H1 (cell line): ENCODE data around the gene SIGLEC10. TPM values are rescaled to one million over a fixed set of nuclear protein-coding genes. Genes with fewer than 3 reads are reported as not detected.

Experiments
- CTCF ChIA-PET: fragments of 300-600 bp; sonication (Branson Sonifier 250); formaldehyde crosslinking; loops from one replicate; lab custom pipeline; 2021; ENCODE audit not compliant: partially characterized antibody; lab: Charles Lee
- POLR2A ChIA-PET: fragments of 300-600 bp; sonication (Branson Sonifier 250); formaldehyde crosslinking; loops from one replicate; lab custom pipeline; 2021; ENCODE audit warnings: inconsistent platforms; ENCODE audit not compliant: partially characterized antibody; lab: Charles Lee
- DNase-seq, 2 experiments: peaks; one replicate each; pipeline versions ENCODE4 v3.0.0 to v3.0.0-alpha.2; 2010 to 2022; ENCODE audit warnings: low spot score in 2 of 2, low read depth in 1 of 2, mixed read lengths in 1 of 2
- FAIRE-seq: peaks from 2 replicates; lab custom pipeline; 2011; peaks lifted over from hg19 to GRCh38; lab: Jason Lieb, UNC
- H2AFZ ChIP-seq: 2 replicates; pipeline ENCODE4 v1.8.1; 2012; ENCODE audit warnings: low read length, inconsistent platforms
- H2AK5ac ChIP-seq: 2 replicates; pipeline ENCODE4 v1.6.1; 2013; ENCODE audit warnings: low read depth, low read length
- H2BK120ac ChIP-seq: replicated peaks from 2 replicates; pipeline ENCODE3; 2013; ENCODE audit warnings: low read depth, low read length, inconsistent platforms
- H2BK12ac ChIP-seq: 2 replicates; pipeline ENCODE4 v1.6.1; 2013; ENCODE audit warnings: low read depth, low read length
- H2BK15ac ChIP-seq: 2 replicates; pipeline ENCODE4 v1.6.1; 2013; ENCODE audit warnings: low read length
- H2BK20ac ChIP-seq: 2 replicates; pipeline ENCODE4 v1.6.1; 2013; ENCODE audit warnings: low read length
- H2BK5ac ChIP-seq: 2 replicates; pipeline ENCODE4 v1.6.1; 2013; ENCODE audit warnings: low read depth, low read length
- H3K14ac ChIP-seq: 2 replicates; pipeline ENCODE4 v1.6.1; 2013; ENCODE audit warnings: inconsistent platforms; ENCODE audit not compliant: insufficient read length
- H3K18ac ChIP-seq: 2 replicates; pipeline ENCODE4 v1.6.1; 2013; ENCODE audit warnings: low read length; ENCODE audit errors: extremely low read depth
- H3K23ac ChIP-seq: 2 replicates; pipeline ENCODE4 v1.6.1; 2013; ENCODE audit warnings: inconsistent platforms; ENCODE audit not compliant: insufficient read length
- H3K23me2 ChIP-seq: 2 replicates; pipeline ENCODE4 v1.6.1; 2013; ENCODE audit warnings: low read depth, low read length
- H3K27ac ChIP-seq: 2 replicates; pipeline ENCODE4 v1.6.1; 2011; ENCODE audit warnings: low read depth, low read length, inconsistent platforms
- H3K27me3 ChIP-seq, 4 experiments: replicated peaks in 1 of 4; 1 replicate in 1 of 4; 2 replicates in 3 of 4; pipeline versions ENCODE4 v1.6.1 to v1.8.1; 2011 to 2013; ENCODE audit warnings: low read length in 3 of 4, mild to moderate bottlenecking in 3 of 4, inconsistent platforms in 2 of 4, mixed read lengths in 2 of 4, moderate library complexity in 1 of 4; ENCODE audit not compliant: control insufficient read depth in 3 of 4, insufficient read depth in 3 of 4; ENCODE audit errors: extremely low read depth in 1 of 4
- H3K36me3 ChIP-seq, 4 experiments: 2 replicates each; pipeline versions ENCODE4 v1.6.1 to v1.8.1; 2011 to 2013; ENCODE audit warnings: mild to moderate bottlenecking in 4 of 4, low read length in 3 of 4, moderate library complexity in 2 of 4, control low read depth in 1 of 4, inconsistent platforms in 1 of 4; ENCODE audit not compliant: insufficient read depth in 4 of 4, control insufficient read depth in 2 of 4
- H3K4ac ChIP-seq: replicated peaks from 2 replicates; pipeline ENCODE3; 2013; ENCODE audit warnings: low read length, low read depth, mixed read lengths, inconsistent platforms; ENCODE audit not compliant: insufficient read length
- H3K4me1 ChIP-seq, 4 experiments: replicated peaks in 1 of 4; 1 replicate in 1 of 4; 2 replicates in 3 of 4; pipeline versions ENCODE4 v1.6.1 to v1.8.1; 2011 to 2013; ENCODE audit warnings: low read length in 3 of 4, inconsistent platforms in 2 of 4, mixed read lengths in 1 of 4; ENCODE audit not compliant: insufficient read depth in 4 of 4, control insufficient read depth in 3 of 4
- H3K4me2 ChIP-seq, 2 experiments: 2 replicates each; pipeline versions ENCODE4 v1.6.1 to v1.8.1; 2011 to 2013; ENCODE audit warnings: low read depth in 2 of 2, low read length in 2 of 2, control low read depth in 1 of 2, inconsistent platforms in 1 of 2, mild to moderate bottlenecking in 1 of 2; ENCODE audit not compliant: insufficient read depth in 1 of 2
- H3K4me3 ChIP-seq, 4 experiments: fragments of 200-600, 300-600 bp in 1 of 4; sonication (generic), shearing (Covaris generic), sonication (Bioruptor Twin) in 1 of 4; 2 replicates each; pipeline versions ENCODE4 v1.5.1 to v1.8.1; 2011 to 2016; ENCODE audit warnings: low read length in 4 of 4, low read depth in 3 of 4, control low read depth in 2 of 4, inconsistent platforms in 2 of 4, mild to moderate bottlenecking in 2 of 4, mixed read lengths in 1 of 4, moderate library complexity in 1 of 4; ENCODE audit not compliant: insufficient read depth in 2 of 4; ENCODE audit errors: extremely low read depth in 1 of 4
- H3K56ac ChIP-seq: replicated peaks from 2 replicates; pipeline ENCODE3; 2013; ENCODE audit warnings: low read depth, mild to moderate bottlenecking, mixed read lengths, low read length, inconsistent platforms; ENCODE audit not compliant: insufficient read length
- H3K79me1 ChIP-seq: 2 replicates; pipeline ENCODE4 v1.6.1; 2013; ENCODE audit warnings: low read depth, low read length, control low read depth
- H3K79me2 ChIP-seq, 2 experiments: 2 replicates each; pipeline versions ENCODE4 v1.6.1 to v1.8.1; 2012 to 2013; ENCODE audit warnings: low read length in 2 of 2, mild to moderate bottlenecking in 2 of 2, inconsistent platforms in 1 of 2; ENCODE audit not compliant: insufficient read depth in 2 of 2, control insufficient read depth in 1 of 2
- H3K9ac ChIP-seq, 4 experiments: replicated peaks in 1 of 4; 1 replicate in 1 of 4; 2 replicates in 3 of 4; pipeline versions ENCODE4 v1.6.1 to v1.8.1; 2011 to 2013; ENCODE audit warnings: low read depth in 3 of 4, low read length in 3 of 4, control low read depth in 2 of 4, mild to moderate bottlenecking in 2 of 4, moderate library complexity in 2 of 4, inconsistent platforms in 1 of 4; ENCODE audit errors: extremely low read depth in 1 of 4
- H3K9me3 ChIP-seq, 2 experiments: 2 replicates each; pipeline versions ENCODE4 v1.6.1 to v1.8.1; 2012 to 2013; ENCODE audit warnings: mild to moderate bottlenecking in 2 of 2, moderate library complexity in 2 of 2, control low read depth in 1 of 2, inconsistent platforms in 1 of 2, low read depth in 1 of 2, low read length in 1 of 2, mixed read lengths in 1 of 2; ENCODE audit not compliant: insufficient read depth in 2 of 2
- H4K20me1 ChIP-seq, 2 experiments: replicated peaks in 1 of 2; 2 replicates each; pipeline versions ENCODE3 to v1.8.1; 2011 to 2013; ENCODE audit warnings: inconsistent platforms in 2 of 2, low read length in 2 of 2, mild to moderate bottlenecking in 1 of 2; ENCODE audit not compliant: insufficient read depth in 2 of 2, control insufficient read depth in 1 of 2
- H4K5ac ChIP-seq: 2 replicates; pipeline ENCODE4 v1.6.1; 2013; ENCODE audit warnings: low read length, low read depth, mixed read lengths, inconsistent platforms; ENCODE audit not compliant: insufficient read length
- H4K8ac ChIP-seq: 2 replicates; pipeline ENCODE4 v1.8.0; 2013; ENCODE audit warnings: mild to moderate bottlenecking, moderate library complexity, low read length, inconsistent platforms; ENCODE audit not compliant: insufficient read depth; ENCODE audit errors: extremely low read depth
- H4K91ac ChIP-seq: replicated peaks from 2 replicates; pipeline ENCODE3; 2013; ENCODE audit warnings: low read length, mixed read lengths, inconsistent platforms; ENCODE audit not compliant: insufficient read length
- TAF7 ChIP-seq: optimal IDR thresholded peaks from 2 replicates; pipeline ENCODE3; 2011; ENCODE audit warnings: low read depth, mild to moderate bottlenecking, inconsistent platforms, low read length, moderate library complexity, borderline replicate concordance
- WGBS, 2 experiments: shearing (Covaris generic) in 1 of 2; methylation state at CpG; one replicate each; pipeline versions ENCODE4 v1.1.6 to v1.1.7; 2013 to 2015; ENCODE audit warnings: low lambda C conversion rate in 2 of 2, mixed read lengths in 2 of 2, inconsistent platforms in 1 of 2, low coverage in 1 of 2, missing lambda C conversion rate in 1 of 2; ENCODE audit not compliant: insufficient replicate concordance in 2 of 2, insufficient coverage in 1 of 2, insufficient read length in 1 of 2; ENCODE audit errors: extremely low coverage in 1 of 2, missing lambda C conversion rate in 1 of 2; 5-methylcytosine and 5-hydroxymethylcytosine counted together
- polyA plus RNA-seq, 7 experiments: library from polyadenylated mRNA; depleted of rRNA in 3 of 7; stranded (reverse) in 5 of 7; unstranded in 2 of 7; fragments of >200 nt in 5 of 7; fragments of 200-250 nt in 2 of 7; gene quantifications; 1 replicate in 5 of 7; 2 replicates in 1 of 7; 4 replicates in 1 of 7; pipeline versions ENCODE4 v1.2.1 to v1.2.3, GENCODE V29; 2011 to 2013; ENCODE audit warnings: missing spikeins in 2 of 7, mixed read lengths in 2 of 7
- total RNA-seq: library from RNA; stranded (reverse); fragmentation: NEBNext Ultra II Directional; extraction: Animal tissue kit (Norgen Biotek cat#: 25700); gene quantifications from 2 replicates; pipeline ENCODE4 v1.2.1, GENCODE V29; 2021

Gene SIGLEC10
- total and polyA plus RNA-seq, 2 of the 8 experiments (the other 6 are each of a cell fraction or from before 2014, with no cell fraction given), result 0.06 TPM; not detected in 1

- Histone ChIP-seq H3K36me3 (no peaks in the 10 kb centered on the region), H4K91ac (no peak overlapping the region), H2BK12ac (no peak overlapping the region), H4K8ac (no peak overlapping the region), H4K5ac (no peak overlapping the region), H3K27me3 (no peaks in the 10 kb centered on the region), H2BK15ac (no peak overlapping the region), H3K23me2 (peaks cover 5% of the 10 kb centered on the region; the same call in 1 of the 2 replicates), H3K27ac (no peak overlapping the region), H2AFZ (no peak overlapping the region), H2AK5ac (no peak overlapping the region), H3K9ac (no peak overlapping the region), H3K4me1 (peaks cover 0 to 3% (median 0%) of the 10 kb centered on the region in 4 experiments; a peak in 1 of 7 replicates), H3K14ac (no peak overlapping the region), H3K79me1 (no peaks in the 10 kb centered on the region), H3K4ac (no peak overlapping the region), H2BK20ac (no peak overlapping the region), H3K23ac (no peak overlapping the region), H3K9me3 (peaks cover 32 to 51% of the 10 kb centered on the region in 2 experiments; a peak in 3 of 4 replicates), H3K4me2 (no peak overlapping the region), H2BK5ac (no peak overlapping the region), H3K56ac (no peak overlapping the region), H3K4me3 (no peak overlapping the region), H3K18ac (no peak overlapping the region), H2BK120ac (no peak overlapping the region), H3K79me2 (no peaks in the 10 kb centered on the region), H4K20me1 (no peaks in the 10 kb centered on the region)
- WGBS, 2 experiments, result 83% methylated on average over 9 of the region's 11 CpGs; no CpG with 5 or more reads in 1 of the 2 experiments
- no peak for DNase-seq
- POLR2A ChIA-PET, result interaction anchor here (0.6 kb wide), 1 partner anchor 114 kb away, joined by 4 read pairs; the partner anchor contains the start of gene ZNF175
- CTCF ChIA-PET, result interaction anchor here (0.6 to 0.9 kb wide), 3 partner anchors 16 to 148 kb away, joined by 3 to 4 read pairs (median 3); no protein-coding TSS in a partner anchor
- no peak for FAIRE-seq
- no peak for TF ChIP-seq TAF7
Observed at GRCh38 chr19:51457351-51458013, 40.0 kb upstream of the SIGLEC10 start.
